ENCODE results near the gene AP1B1. TPM values are rescaled to one million over a fixed set of nuclear protein-coding genes. Genes with fewer than 3 reads are reported as not detected.
A peak's percentile ranks its signal among the peaks of the same experiment; 100 is the strongest.

AP1B1 gene
- total RNA-seq, 1 experiment from 2014 or later, result 77.9 TPM

DNA sequence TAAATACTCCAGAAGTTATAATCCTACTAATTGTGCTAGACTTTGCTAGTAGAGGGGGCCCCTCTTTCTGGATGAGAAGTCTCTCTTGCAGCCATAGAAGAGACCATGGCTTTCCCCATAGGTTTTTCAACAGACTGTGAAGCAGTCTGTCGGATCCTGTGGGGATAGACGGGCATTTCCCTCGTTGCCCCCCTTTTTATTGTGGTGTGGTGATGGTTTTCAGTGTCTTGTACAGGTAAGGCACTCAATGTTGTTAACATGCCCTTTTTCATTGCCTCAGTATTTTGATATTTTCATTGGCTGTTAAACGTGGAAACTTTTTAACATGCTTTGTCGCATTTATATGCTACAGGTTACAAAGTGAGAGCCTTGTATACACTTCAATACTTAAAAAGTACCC, 98.3 kb downstream of the AP1B1 start (continued):
- TF ChIP-seq, protein P1, sequence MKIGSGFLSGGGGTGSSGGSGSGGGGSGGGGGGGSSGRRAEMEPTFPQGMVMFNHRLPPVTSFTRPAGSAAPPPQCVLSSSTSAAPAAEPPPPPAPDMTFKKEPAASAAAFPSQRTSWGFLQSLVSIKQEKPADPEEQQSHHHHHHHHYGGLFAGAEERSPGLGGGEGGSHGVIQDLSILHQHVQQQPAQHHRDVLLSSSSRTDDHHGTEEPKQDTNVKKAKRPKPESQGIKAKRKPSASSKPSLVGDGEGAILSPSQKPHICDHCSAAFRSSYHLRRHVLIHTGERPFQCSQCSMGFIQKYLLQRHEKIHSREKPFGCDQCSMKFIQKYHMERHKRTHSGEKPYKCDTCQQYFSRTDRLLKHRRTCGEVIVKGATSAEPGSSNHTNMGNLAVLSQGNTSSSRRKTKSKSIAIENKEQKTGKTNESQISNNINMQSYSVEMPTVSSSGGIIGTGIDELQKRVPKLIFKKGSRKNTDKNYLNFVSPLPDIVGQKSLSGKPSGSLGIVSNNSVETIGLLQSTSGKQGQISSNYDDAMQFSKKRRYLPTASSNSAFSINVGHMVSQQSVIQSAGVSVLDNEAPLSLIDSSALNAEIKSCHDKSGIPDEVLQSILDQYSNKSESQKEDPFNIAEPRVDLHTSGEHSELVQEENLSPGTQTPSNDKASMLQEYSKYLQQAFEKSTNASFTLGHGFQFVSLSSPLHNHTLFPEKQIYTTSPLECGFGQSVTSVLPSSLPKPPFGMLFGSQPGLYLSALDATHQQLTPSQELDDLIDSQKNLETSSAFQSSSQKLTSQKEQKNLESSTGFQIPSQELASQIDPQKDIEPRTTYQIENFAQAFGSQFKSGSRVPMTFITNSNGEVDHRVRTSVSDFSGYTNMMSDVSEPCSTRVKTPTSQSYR (CRISPR knock-in tag; IDR thresholded peaks at IDR 0.05), result no peak
- no peak for TF ChIP-seq ESRRA (CRISPR knock-in tag; IDR thresholded peaks at IDR 0.05; ENCODE audit: borderline replicate concordance)
- TF ChIP-seq TEAD4 (CRISPR knock-in tag; IDR thresholded peaks at IDR 0.05), result no peak
- TF ChIP-seq ZNF396 (CRISPR knock-in tag; IDR thresholded peaks at IDR 0.05; ENCODE audit: borderline replicate concordance), result no peak
- no peak for TF ChIP-seq EMX1 (CRISPR knock-in tag; IDR thresholded peaks at IDR 0.05)
- TF ChIP-seq OVOL2 (CRISPR knock-in tag; IDR thresholded peaks at IDR 0.05; ENCODE audit: borderline replicate concordance), result no peak
- TF ChIP-seq KAT7 (CRISPR knock-in tag; IDR thresholded peaks at IDR 0.05; ENCODE audit: borderline replicate concordance), result no peak
- no peak for TF ChIP-seq RORB (CRISPR knock-in tag; IDR thresholded peaks at IDR 0.05)
- TF ChIP-seq, protein P2, sequence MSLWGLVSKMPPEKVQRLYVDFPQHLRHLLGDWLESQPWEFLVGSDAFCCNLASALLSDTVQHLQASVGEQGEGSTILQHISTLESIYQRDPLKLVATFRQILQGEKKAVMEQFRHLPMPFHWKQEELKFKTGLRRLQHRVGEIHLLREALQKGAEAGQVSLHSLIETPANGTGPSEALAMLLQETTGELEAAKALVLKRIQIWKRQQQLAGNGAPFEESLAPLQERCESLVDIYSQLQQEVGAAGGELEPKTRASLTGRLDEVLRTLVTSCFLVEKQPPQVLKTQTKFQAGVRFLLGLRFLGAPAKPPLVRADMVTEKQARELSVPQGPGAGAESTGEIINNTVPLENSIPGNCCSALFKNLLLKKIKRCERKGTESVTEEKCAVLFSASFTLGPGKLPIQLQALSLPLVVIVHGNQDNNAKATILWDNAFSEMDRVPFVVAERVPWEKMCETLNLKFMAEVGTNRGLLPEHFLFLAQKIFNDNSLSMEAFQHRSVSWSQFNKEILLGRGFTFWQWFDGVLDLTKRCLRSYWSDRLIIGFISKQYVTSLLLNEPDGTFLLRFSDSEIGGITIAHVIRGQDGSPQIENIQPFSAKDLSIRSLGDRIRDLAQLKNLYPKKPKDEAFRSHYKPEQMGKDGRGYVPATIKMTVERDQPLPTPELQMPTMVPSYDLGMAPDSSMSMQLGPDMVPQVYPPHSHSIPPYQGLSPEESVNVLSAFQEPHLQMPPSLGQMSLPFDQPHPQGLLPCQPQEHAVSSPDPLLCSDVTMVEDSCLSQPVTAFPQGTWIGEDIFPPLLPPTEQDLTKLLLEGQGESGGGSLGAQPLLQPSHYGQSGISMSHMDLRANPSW (CRISPR knock-in tag; conservative IDR thresholded peaks at IDR 0.05; ENCODE audit: low read depth), result no peak

DNA sequence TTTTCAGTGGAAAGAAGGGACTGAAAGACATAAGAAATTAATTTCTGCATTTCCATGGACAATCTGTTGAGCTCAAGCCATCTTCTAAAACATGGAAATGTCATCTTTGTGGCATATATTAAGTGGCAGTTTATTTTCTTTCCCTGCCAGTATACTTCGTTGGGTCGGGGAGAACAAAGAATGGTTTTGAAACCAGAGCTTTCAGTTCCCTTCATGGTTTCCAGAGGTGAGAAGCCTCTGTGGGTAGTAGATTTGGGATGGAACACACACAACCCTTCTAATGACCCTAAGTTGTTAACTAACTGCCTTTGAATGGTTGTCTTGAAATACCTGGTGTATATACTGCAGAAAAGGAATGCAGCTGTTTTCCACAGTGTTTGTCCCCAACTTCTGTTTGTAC, 99.5 kb downstream of the AP1B1 start:
- ATAC-seq (no peak), DNase-seq (ENCODE audit: low spot score) (no peak)
- ChIA-PET POLR2A (no interaction called here), CTCF (interaction anchor here (1.5 kb wide), 1 partner anchor 24 kb away, joined by 4 read pairs; no protein-coding TSS in a partner anchor)
- TF ChIP-seq KAT7 (CRISPR knock-in tag; IDR thresholded peaks at IDR 0.05; ENCODE audit: borderline replicate concordance) (no peak), SMAD4 (CRISPR knock-in tag; IDR thresholded peaks at IDR 0.05) (no peak), MYBL2 (CRISPR knock-in tag; IDR thresholded peaks at IDR 0.05) (no peak), MXD4 (CRISPR knock-in tag; IDR thresholded peaks at IDR 0.05; ENCODE audit: borderline replicate concordance) (no peak), JUN (CRISPR knock-in tag; IDR thresholded peaks at IDR 0.05) (no peak), ZNF121 (CRISPR knock-in tag; IDR thresholded peaks at IDR 0.05) (no peak)
- TF ChIP-seq, protein P3, sequence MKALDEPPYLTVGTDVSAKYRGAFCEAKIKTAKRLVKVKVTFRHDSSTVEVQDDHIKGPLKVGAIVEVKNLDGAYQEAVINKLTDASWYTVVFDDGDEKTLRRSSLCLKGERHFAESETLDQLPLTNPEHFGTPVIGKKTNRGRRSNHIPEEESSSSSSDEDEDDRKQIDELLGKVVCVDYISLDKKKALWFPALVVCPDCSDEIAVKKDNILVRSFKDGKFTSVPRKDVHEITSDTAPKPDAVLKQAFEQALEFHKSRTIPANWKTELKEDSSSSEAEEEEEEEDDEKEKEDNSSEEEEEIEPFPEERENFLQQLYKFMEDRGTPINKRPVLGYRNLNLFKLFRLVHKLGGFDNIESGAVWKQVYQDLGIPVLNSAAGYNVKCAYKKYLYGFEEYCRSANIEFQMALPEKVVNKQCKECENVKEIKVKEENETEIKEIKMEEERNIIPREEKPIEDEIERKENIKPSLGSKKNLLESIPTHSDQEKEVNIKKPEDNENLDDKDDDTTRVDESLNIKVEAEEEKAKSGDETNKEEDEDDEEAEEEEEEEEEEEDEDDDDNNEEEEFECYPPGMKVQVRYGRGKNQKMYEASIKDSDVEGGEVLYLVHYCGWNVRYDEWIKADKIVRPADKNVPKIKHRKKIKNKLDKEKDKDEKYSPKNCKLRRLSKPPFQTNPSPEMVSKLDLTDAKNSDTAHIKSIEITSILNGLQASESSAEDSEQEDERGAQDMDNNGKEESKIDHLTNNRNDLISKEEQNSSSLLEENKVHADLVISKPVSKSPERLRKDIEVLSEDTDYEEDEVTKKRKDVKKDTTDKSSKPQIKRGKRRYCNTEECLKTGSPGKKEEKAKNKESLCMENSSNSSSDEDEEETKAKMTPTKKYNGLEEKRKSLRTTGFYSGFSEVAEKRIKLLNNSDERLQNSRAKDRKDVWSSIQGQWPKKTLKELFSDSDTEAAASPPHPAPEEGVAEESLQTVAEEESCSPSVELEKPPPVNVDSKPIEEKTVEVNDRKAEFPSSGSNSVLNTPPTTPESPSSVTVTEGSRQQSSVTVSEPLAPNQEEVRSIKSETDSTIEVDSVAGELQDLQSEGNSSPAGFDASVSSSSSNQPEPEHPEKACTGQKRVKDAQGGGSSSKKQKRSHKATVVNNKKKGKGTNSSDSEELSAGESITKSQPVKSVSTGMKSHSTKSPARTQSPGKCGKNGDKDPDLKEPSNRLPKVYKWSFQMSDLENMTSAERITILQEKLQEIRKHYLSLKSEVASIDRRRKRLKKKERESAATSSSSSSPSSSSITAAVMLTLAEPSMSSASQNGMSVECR (CRISPR knock-in tag; IDR thresholded peaks at IDR 0.05; ENCODE audit: borderline replicate concordance), result no peak
- TF ChIP-seq, protein P4, sequence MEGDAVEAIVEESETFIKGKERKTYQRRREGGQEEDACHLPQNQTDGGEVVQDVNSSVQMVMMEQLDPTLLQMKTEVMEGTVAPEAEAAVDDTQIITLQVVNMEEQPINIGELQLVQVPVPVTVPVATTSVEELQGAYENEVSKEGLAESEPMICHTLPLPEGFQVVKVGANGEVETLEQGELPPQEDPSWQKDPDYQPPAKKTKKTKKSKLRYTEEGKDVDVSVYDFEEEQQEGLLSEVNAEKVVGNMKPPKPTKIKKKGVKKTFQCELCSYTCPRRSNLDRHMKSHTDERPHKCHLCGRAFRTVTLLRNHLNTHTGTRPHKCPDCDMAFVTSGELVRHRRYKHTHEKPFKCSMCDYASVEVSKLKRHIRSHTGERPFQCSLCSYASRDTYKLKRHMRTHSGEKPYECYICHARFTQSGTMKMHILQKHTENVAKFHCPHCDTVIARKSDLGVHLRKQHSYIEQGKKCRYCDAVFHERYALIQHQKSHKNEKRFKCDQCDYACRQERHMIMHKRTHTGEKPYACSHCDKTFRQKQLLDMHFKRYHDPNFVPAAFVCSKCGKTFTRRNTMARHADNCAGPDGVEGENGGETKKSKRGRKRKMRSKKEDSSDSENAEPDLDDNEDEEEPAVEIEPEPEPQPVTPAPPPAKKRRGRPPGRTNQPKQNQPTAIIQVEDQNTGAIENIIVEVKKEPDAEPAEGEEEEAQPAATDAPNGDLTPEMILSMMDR (IDR thresholded peaks at IDR 0.05), result no peak
- TF ChIP-seq, protein P5, sequence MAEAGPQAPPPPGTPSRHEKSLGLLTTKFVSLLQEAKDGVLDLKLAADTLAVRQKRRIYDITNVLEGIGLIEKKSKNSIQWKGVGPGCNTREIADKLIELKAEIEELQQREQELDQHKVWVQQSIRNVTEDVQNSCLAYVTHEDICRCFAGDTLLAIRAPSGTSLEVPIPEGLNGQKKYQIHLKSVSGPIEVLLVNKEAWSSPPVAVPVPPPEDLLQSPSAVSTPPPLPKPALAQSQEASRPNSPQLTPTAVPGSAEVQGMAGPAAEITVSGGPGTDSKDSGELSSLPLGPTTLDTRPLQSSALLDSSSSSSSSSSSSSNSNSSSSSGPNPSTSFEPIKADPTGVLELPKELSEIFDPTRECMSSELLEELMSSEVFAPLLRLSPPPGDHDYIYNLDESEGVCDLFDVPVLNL (CRISPR knock-in tag; IDR thresholded peaks at IDR 0.05; ENCODE audit: borderline replicate concordance, low read depth), result no peak
- TF ChIP-seq, protein P6, sequence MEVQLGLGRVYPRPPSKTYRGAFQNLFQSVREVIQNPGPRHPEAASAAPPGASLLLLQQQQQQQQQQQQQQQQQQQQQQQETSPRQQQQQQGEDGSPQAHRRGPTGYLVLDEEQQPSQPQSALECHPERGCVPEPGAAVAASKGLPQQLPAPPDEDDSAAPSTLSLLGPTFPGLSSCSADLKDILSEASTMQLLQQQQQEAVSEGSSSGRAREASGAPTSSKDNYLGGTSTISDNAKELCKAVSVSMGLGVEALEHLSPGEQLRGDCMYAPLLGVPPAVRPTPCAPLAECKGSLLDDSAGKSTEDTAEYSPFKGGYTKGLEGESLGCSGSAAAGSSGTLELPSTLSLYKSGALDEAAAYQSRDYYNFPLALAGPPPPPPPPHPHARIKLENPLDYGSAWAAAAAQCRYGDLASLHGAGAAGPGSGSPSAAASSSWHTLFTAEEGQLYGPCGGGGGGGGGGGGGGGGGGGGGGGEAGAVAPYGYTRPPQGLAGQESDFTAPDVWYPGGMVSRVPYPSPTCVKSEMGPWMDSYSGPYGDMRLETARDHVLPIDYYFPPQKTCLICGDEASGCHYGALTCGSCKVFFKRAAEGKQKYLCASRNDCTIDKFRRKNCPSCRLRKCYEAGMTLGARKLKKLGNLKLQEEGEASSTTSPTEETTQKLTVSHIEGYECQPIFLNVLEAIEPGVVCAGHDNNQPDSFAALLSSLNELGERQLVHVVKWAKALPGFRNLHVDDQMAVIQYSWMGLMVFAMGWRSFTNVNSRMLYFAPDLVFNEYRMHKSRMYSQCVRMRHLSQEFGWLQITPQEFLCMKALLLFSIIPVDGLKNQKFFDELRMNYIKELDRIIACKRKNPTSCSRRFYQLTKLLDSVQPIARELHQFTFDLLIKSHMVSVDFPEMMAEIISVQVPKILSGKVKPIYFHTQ (CRISPR knock-in tag; IDR thresholded peaks at IDR 0.05), result no peak
- TF ChIP-seq, protein P7, sequence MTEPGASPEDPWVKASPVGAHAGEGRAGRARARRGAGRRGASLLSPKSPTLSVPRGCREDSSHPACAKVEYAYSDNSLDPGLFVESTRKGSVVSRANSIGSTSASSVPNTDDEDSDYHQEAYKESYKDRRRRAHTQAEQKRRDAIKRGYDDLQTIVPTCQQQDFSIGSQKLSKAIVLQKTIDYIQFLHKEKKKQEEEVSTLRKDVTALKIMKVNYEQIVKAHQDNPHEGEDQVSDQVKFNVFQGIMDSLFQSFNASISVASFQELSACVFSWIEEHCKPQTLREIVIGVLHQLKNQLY (CRISPR knock-in tag; IDR thresholded peaks at IDR 0.05), result no peak
- Mint-ChIP-seq H3K4me1 (no peaks in the 10 kb centered on the region), H3K4me3 (no peak overlapping the region), H3K27ac (peak overlapping the region; percentile 82; the same call in 1 of the 2 replicates), H3K9me3 (no peaks in the 10 kb centered on the region), H3K36me3 (peaks cover 96% of the 10 kb centered on the region), H3K27me3 (ENCODE audit: low read depth) (no peaks in the 10 kb centered on the region)
